Measurements from ENCODE around the gene TEDC1.

Gene TEDC1

DNA sequence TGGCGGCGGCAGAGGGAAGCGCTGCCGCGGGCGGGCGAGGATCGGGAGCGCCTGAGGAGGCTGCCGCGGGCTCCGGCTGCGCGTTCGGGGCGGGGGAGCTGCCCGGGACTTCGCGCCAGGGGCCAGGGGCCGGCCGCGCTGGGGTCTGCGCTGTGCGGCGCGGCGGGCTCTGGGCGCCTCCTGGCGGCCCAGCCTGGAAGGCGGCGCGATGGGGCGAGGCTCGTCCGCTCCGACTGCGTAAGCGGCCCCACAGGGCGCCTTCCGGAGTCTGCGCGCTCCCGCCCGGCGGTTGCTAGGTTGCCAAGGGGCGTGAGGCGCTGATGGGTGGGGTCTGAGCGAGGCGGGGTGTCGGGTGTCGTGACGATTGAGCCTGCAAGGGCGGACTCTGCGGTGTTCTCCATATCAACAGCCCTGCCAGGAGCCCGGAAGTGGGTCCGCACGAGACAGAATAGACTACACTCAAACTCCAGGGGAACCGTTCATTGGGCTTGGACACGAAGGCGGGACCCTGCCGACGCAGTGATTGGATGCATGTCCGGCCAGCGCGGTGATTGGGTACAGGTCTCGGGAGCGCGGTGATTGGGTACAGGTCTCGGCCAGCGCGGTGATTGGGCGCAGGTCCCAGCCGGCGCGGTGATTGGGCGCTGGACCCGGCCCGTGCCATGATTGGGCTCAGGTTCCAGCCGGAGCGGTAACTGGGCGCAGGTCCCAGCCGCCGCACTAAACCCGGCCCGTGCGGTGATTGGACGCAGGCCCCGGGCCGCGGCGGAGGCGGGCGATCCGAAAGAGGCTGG, at the start of gene TEDC1:
Gene TEDC1 (plus strand): TSS at position 675 of the 794 bp plus-strand sequence. CDS start 130 bp downstream, outside the sequence.
- peak; percentile 95 to 97 for DNase-seq

DNA sequence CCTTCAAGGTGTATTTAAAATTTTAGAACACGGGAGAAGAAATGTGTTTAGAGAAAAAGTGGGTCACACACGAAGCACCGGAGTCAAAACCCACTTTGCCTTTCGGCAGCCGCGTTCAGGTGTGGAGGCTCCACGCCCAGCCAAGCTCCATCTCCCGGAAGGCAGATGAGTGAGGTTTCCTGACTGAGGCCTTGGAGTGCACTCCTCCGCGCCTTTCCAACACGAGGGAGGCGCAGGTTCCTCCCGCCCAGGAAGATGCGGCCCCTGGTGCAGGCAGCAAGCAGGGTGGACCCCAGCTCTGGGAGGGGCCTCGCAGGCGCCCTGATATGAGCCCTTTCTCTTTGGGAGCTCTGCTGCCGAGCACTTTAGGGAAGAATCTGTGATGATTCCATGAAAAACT, 48.9 kb upstream of the TEDC1 start:
- DNase-seq, result no peak

GRCh38 chr14:105442834-105443233, 48.2 kb upstream of the TEDC1 start:
- no peak for DNase-seq

DNA sequence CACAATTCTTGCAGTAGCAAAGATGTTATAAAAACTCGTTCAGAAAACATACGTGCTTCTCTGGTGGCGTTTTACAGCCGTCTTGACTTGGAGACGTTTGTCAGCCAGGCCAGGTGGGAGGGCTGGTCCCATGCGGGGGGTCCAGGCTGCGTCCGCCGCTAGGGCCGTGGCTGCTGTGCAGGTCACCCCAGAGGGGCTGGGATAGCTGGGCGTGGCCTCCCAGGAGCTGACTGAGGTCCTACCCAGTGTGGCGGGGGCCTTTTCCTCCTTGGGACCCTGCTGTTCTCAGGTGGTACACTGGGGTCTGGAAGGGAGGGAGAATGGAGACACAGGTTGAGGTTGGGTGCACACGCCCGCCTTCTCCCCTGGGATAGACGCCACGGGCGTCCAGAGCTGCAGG, 46.2 kb upstream of the TEDC1 start:
- no peak for DNase-seq

- DNase-seq, result no peak
Observed at GRCh38 chr14:105445290-105445689, 45.8 kb upstream of the TEDC1 start.

GRCh38 chr14:105445901-105446845, 44.9 kb upstream of the TEDC1 start:
- DNase-seq, result no peak

DNA sequence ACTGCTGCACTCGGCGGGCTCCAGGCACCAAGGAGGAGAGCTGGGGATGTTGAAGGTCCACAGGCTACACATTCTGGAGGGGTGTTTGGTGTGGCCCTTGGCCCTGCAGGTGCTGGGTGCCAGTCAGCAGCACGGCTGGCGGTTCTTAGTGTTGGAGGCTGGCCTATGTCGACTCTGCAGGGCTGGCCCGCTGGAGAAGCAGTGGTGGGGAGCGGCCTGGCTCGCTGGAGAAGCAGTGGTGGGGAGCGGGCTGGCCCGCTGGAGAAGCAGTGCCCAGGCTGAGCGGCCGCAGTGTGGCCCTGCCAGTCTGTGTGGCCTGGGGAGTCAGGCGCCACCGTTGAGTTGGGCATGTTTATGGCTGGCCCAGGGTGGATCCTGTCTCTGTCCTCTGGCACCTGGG, 44.1 kb upstream of the TEDC1 start:
- no peak for DNase-seq

GRCh38 chr14:105447651-105448640, 43.1 kb upstream of the TEDC1 start:
- no peak for DNase-seq

GRCh38 chr14:105448706-105449111, 42.3 kb upstream of the TEDC1 start:
- peak; percentile 59 to 65 for DNase-seq

GRCh38 chr14:105449276-105450122, 41.5 kb upstream of the TEDC1 start:
- no peak for DNase-seq

- DNase-seq, result no peak
Observed at GRCh38 chr14:105450123-105450505, 40.9 kb upstream of the TEDC1 start.

DNA sequence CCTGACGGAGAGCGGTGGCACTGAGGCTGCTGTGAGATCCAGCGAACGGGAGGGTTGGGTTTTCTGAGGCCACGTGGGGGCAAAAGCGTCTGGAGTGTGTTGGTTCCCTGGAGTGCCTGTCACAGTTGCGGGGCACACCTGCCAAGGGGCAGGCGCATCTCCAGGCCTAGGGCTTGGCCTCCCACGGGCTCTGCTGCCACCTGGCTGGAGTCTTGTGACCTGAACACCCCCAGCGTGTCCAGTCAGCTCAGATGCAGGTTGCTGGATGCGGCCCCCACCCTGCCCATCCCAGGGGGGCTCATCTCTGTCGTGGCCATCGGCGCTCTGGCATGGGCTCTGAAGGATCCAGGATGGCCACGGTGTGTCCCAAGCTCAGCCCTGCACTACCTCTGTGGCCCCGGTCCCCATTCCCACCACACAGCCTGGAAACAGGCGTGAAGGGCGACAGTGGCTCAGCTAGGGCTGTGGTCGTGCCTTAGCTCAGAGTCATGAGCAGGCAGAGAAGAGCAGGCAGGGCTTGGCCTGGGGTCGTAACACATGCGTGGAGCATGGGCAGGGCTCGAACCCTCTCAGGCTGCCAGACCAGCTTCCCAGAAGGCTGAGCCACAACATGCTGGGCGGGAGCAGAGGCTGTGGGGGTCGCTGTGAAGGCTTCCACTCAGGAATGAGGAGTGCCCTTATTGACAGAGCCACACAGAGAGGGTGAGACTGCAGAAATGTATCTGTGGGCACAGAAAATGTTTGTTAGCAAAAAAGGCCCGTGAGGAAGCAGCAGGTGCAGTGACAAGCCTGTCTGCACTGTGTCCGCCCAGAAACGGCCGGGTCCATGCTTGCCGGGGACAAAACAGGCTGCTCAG, 40.0 kb upstream of the TEDC1 start:
- DNase-seq, result no peak

- no peak for DNase-seq
Observed at GRCh38 chr14:105452963-105453362, 38.1 kb upstream of the TEDC1 start.

DNA sequence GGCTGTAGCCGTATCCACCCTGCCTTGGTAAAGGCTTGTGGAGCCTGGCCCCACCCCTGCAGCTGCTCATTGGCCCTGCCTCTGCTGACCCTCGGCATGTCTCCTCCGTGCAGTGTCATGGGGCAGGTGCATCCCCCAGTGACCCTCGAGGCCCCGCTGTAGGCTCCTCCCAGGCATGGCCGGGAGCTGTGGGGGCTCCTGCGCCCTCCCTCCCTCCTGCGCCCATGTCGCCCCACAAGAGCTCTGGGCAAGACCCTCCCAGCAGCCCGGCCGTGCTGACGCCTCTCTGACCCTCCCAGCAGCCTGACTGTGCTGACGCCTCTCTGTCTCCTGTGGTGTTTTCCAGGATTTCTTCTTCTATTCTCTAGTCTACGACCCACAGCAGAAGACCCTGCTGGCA, 37.2 kb upstream of the TEDC1 start:
- no peak for DNase-seq

DNA sequence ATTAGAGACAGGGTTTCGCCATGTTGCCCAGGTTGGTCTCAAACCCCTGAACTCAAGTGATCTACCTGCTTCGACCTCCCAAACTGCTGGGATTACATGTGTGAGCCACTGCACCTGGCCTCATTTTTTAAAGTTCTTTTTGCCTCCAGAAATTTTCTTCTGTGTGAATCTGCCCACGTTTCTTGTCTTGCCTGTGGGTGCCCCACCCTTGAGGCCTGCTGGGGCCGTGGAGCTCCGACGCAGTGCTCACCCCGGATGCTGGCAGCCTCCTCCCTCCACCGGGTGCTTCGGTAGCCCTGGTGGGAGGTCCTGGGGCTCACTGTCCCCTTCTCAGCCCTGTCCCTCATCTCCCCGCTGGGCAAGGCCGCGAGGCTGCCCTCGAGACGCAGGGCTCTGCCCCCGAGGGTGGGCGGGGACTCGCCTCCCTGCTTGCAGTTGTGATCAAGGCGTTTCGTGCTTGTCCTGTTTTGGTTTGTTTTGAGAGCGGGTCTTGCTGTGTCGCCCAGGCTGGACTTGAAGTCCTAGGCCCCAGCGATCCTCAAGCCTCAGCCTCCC, 35.9 kb upstream of the TEDC1 start:
- no peak for DNase-seq

- DNase-seq, result no peak
Observed at GRCh38 chr14:105455766-105456660, 35.0 kb upstream of the TEDC1 start.

DNA sequence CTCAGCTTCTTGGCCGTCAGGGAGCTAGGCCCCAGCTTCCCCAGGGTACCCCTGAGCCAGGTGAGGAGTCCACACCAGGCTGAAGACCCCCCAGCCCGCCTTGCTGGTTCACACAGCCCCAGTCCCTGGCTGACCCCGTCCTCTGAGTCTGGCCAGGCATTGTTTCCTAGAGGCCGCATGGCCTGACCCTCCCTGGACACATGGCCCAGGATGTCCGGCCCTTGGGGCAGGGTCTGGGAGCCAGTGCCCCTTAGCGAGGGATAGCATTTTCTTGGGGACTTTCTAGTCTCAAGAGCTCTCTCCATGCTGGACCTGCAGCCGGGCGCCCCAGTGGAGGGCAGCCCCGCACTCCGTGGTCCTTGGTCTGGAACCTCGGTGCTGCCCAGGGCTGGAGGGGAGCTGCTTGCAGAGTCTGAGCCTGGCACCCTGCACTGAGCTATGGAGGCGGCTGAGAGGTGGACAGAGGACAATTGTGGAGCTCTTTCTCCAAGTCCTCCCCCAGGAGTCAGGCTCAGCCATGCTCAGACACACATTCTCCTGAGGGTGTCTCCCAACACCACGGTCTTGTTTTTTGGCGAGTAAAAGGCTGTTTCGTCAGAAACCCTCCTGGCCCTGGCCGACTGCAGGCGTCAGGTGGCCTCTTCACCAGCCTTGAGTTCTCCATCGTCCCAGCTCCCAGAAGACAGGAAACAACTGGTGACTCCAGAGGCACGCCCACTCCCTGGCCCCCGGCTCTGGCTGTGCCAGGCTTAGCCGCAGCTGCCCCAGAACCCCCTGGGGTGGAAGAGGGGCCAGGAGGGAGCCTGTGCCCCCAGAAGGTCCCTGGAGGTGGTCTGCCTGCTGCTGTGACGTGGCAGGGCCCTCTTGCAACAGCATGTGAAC, 34.1 kb upstream of the TEDC1 start:
- no peak for DNase-seq

DNA sequence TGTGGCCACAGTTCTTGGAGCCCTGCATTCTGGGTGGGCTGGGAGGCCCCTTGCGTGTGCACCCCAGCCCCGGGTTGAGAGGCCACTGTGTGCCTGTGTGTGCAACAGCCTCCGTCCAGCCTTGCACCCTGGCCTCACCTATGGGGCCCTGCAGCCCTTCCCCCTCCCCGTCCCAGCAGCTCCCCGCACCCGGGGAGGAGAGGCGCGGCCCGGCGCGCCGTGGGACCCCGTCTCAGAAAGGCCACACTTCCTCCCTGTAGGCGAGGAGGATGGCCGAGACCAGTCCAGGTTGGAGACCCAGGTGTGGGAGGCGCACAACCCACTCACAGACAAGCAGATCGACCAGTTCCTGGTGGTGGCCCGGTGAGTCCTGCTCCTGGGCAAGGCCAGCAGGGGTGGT, 33.0 kb upstream of the TEDC1 start:
- no peak for DNase-seq

Measured in stimulated activated CD4-positive, alpha-beta T cell treated with anti-CD3 and anti-CD28 coated beads, Interleukin-2, amount 100 ng/mL, for 48 hours (primary cell).